T-helper 2 cell treated with Interferon-gamma antibody and Interleukin-4, amounts not matched to agents 5 μg/mL and 100 μg/mL, for 36 hours (primary cell): ENCODE results near the gene NAGA.
A peak's percentile ranks its signal among the peaks of the same experiment; 100 is the strongest.

ENCODE experiments used
- DNase-seq: peaks from one replicate; pipeline ENCODE4 v3.0.0; 2021; ENCODE audit warnings: low spot score
- H3K27ac Mint-ChIP-seq: one replicate; pipeline ENCODE4 v1.8.0; 2021; ENCODE audit warnings: mild to moderate bottlenecking, mixed read lengths
- H3K27me3 Mint-ChIP-seq: one replicate; pipeline ENCODE4 v1.8.0; 2021; ENCODE audit warnings: low read depth, mixed read lengths
- H3K36me3 Mint-ChIP-seq: one replicate; pipeline ENCODE4 v1.8.0; 2021; ENCODE audit warnings: low read depth, mixed read lengths
- H3K4me1 Mint-ChIP-seq: one replicate; pipeline ENCODE4 v1.8.0; 2021; ENCODE audit warnings: low read depth, mixed read lengths
- H3K4me3 Mint-ChIP-seq: one replicate; pipeline ENCODE4 v1.8.0; 2022; ENCODE audit warnings: mild to moderate bottlenecking, moderate library complexity, mixed read lengths
- H3K9me3 Mint-ChIP-seq: one replicate; pipeline ENCODE4 v1.8.0; 2021; ENCODE audit warnings: mixed read lengths

NAGA gene

DNA sequence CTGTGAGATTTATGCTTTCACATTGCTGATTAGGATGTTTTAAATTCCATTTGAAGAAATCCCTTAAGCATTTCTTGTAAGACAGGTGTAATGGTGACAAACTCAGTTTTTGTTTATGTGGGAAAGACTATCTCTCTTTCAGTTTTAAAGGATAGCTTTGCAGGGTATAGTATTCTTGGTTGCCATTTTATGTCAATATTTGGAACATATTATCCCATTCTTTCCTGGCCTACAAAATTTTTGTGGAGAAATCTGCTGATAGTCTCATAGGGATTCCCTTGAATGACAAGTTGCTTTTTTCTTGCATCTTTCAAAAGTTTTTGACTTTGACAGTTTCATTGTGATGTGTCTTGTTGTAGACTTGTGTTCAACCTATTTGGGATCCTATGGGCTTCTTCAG, 28.8 kb downstream of the NAGA start:
- H3K36me3 Mint-ChIP-seq, result peaks cover 26% of the 10 kb centered on the region
- no peak overlapping the region for H3K27ac Mint-ChIP-seq
- H3K4me1 Mint-ChIP-seq, result peaks cover 3% of the 10 kb centered on the region
- H3K9me3 Mint-ChIP-seq, result peaks cover 33% of the 10 kb centered on the region
- DNase-seq, result no peak
- H3K4me3 Mint-ChIP-seq, result no peak overlapping the region
- H3K27me3 Mint-ChIP-seq, result peaks cover 5% of the 10 kb centered on the region

DNA sequence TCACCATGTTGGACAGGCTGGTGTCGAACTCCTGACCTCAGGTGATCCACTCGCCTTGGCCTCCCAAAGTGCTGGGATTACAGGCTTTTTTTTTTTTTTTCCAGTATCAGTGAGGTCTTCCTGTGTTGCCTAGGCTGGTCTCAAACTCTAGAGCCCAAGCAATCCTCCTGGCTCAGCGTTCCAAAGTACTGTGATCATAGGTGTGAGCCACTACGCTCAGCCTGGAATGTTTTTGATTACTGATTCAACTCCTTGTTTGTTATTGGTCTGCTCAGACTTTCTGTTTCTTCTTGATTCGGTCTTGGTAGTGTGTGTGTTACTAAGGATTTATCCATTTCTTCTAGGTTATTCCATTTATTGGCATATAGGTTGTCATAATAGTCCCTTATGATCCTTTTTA, 31.3 kb downstream of the NAGA start:
- H3K27me3 Mint-ChIP-seq, result peaks cover 5% of the 10 kb centered on the region
- H3K36me3 Mint-ChIP-seq, result peaks cover 31% of the 10 kb centered on the region
- H3K4me1 Mint-ChIP-seq, result peaks cover 6% of the 10 kb centered on the region
- H3K4me3 Mint-ChIP-seq, result no peak overlapping the region
- no peak overlapping the region for H3K27ac Mint-ChIP-seq
- peaks cover 45% of the 10 kb centered on the region for H3K9me3 Mint-ChIP-seq
- no peak for DNase-seq

DNA sequence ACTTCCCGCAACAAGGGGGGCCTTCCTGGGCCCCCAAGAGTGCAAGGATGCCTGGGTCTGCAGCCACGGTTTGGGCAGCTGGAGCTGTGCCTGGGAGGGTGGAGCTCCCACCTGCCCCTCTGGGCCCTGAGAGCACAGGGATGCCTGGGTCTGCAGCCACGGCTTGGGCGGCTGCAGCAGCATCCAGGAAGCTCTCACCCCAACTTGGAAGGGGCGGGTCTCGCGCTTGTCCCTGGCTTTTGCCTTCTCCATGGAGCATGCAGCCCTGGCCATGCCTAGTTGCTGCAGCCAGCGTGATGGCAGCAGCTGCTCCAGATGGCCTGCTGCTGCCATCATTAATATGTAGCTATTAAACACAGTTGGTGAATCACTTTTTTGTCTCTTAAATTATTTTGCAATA, 35.4 kb downstream of the NAGA start:
- peaks cover 5% of the 10 kb centered on the region for H3K27me3 Mint-ChIP-seq
- peaks cover 21% of the 10 kb centered on the region for H3K36me3 Mint-ChIP-seq
- H3K9me3 Mint-ChIP-seq, result peaks cover 29% of the 10 kb centered on the region
- no peak overlapping the region for H3K4me3 Mint-ChIP-seq
- H3K4me1 Mint-ChIP-seq, result peaks cover 24% of the 10 kb centered on the region
- no peak overlapping the region for H3K27ac Mint-ChIP-seq
- no peak for DNase-seq

DNA sequence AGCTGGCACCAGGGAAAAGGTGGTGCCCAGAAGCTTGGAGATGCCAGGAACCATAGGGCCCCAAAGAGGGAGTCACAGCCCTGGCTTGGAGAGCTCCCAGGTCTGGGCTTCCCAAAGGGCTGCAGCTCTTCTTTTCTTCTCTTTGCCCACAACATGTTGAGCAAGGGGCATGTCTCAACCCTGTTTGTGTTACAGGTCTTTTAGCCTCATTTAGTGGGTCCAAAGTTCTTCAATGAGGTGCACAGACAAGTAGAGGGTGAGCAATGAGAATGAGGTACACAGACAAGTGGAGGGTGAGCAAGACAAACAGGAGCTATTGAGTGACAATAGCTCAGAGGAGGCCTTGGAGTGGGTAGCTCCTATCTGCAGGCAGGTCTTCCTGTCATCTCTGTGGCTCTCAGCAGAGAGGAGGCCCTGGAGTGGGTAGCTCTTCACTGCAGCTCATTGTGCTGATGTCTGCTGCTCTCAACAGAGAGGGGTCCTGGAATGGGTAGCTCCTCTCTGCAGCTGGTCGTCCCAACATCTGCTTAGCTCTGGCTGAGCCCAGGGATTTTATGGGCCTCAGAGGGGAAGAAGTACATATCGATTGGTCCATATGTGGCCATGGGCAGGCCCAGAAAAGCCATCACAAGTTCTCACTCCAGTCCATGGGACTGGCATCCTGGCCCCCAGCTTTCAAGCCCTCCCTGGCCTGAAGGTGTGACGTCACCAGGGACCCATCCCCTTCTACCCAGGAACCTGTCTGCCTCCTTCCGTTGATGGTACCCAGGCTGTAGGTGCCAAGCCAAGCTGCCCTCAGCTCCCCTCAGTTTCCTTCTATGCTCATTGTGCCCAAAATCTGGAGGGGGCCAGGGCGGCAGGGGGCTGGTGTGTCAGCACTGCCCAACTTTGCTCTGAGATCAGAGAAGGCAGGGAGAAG, 37.1 kb downstream of the NAGA start:
- DNase-seq, result no peak
- Mint-ChIP-seq H3K27ac (no peak overlapping the region), H3K9me3 (peaks cover 25% of the 10 kb centered on the region), H3K36me3 (peaks cover 22% of the 10 kb centered on the region), H3K4me3 (no peak overlapping the region), H3K4me1 (peaks cover 26% of the 10 kb centered on the region), H3K27me3 (peaks cover 5% of the 10 kb centered on the region)

DNA sequence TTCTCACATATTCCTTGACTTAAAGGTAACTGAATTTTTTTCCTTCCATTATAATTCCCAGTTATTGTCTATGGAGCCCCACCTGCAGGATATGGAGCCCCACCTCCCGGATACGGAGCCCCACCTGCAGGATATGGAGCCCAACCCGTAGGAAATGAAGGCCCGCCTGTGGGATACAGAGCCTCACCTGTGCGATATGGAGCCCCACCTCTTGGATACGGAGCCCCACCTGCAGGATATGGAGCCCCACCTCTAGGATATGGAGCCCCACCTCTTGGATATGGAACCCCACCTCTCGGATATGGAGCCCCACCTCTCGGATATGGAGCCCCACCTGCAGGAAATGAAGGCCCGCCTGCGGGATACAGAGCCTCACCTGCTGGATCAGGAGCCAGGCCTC, 43.9 kb downstream of the NAGA start:
- no peak for DNase-seq
- Mint-ChIP-seq H3K36me3 (peaks cover 18% of the 10 kb centered on the region), H3K4me1 (peaks cover 28% of the 10 kb centered on the region), H3K4me3 (no peak overlapping the region), H3K9me3 (peaks cover 3% of the 10 kb centered on the region), H3K27ac (no peak overlapping the region), H3K27me3 (no peaks in the 10 kb centered on the region)

DNA sequence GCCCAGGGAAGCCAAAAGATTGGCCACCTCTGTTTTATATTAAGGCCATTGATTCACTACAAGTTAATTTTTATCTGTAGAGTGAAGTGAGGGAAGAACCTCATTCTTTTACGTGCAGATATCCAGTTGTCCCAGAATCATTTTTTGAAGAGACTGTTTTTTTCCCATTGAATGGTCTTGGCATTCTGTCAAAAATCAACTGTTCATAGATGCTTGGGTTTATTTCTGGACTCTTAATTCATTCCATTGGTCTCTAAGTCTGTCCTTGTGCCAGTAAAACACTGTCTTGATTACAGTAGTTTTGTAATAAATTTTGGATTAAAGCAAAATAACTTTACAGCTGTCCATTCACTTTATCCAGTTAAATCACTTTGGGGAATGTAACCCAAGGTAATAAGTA, 45.2 kb downstream of the NAGA start:
- Mint-ChIP-seq H3K9me3 (peaks cover 3% of the 10 kb centered on the region), H3K36me3 (peaks cover 15% of the 10 kb centered on the region), H3K4me3 (no peak overlapping the region), H3K4me1 (peaks cover 19% of the 10 kb centered on the region), H3K27ac (no peak overlapping the region), H3K27me3 (no peaks in the 10 kb centered on the region)
- DNase-seq, result no peak

DNA sequence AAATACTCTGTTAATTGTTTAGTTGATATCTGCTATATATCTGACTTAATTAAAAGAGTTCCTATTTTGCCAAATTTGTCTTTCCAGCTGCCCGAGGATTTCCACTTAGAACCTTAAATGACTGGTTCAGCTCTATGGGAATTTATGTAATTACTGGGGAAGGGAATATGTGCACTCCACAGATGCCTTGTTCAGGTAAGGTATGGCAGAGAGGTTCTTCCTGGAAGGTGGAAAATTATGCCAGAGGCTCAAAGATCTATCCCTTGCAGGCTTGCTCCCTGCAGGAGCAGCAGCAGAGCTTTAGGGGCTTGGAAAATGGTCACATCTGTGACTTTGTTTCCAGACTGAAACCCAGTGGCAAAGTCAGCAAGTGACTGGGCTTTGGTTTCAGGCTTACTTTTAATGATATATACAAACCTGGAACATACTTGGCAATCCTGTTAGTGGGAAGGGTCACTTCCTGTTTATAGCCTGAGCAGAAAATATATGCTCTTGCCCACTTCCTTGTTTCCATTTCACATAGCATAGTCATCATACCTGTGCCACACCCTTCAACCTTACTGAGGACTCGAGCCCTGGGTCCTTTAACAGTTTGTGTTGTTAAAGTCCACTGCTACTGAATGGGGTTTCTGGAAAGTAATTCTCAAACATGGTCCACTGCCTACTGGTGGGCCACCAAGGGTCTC, 48.3 kb downstream of the NAGA start:
- H3K27me3 Mint-ChIP-seq, result peaks cover 8% of the 10 kb centered on the region
- DNase-seq, result no peak
- H3K36me3 Mint-ChIP-seq, result peaks cover 11% of the 10 kb centered on the region
- H3K9me3 Mint-ChIP-seq, result peaks cover 3% of the 10 kb centered on the region
- peak overlapping the region; percentile 34 for H3K4me3 Mint-ChIP-seq
- H3K4me1 Mint-ChIP-seq, result peaks cover 16% of the 10 kb centered on the region
- H3K27ac Mint-ChIP-seq, result peak overlapping the region; percentile 84

DNA sequence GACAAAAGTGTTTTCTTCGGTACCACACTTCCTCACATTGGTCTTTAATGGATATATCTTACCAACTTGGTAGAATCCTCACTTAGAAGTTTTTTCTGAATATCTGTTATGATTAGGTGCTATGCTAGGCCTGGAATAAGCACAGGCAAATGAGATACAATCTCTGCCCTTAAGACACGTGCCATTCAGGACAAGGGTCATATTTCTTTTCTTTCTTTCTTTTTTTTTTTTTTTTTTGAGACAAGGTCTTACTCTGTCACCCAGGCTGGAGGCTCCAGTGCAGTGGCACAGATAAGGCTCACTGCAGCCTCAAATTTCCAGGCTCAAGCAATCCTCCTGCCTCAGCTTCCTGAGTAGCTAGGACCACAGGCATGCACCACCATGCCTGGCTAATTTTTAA, 49.0 kb downstream of the NAGA start:
- Mint-ChIP-seq H3K36me3 (peaks cover 8% of the 10 kb centered on the region), H3K4me3 (no peak overlapping the region), H3K27me3 (peaks cover 13% of the 10 kb centered on the region), H3K9me3 (peaks cover 3% of the 10 kb centered on the region), H3K4me1 (peaks cover 16% of the 10 kb centered on the region), H3K27ac (no peak overlapping the region)
- no peak for DNase-seq

DNA sequence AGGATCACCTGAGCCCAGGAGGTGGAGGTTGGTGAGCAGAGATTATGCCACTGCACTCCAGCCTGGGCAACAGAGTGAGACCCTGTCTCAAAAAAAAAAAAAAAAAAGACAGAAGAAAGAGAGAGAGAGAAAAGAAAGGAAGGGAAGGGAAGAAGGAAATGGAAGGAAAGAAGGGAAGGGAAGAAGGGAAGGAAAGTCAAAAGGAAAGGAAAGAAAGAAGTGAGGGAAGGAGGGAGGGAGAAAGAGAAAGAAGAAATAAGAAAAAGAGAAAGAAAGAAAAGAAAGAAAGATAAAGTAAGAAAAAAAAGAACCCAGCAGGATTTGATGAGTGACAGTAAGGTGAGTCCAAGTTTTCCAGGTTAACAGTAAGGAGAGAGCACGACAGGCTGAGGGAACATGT, 52.4 kb downstream of the NAGA start:
- H3K9me3 Mint-ChIP-seq, result no peaks in the 10 kb centered on the region
- peaks cover 13% of the 10 kb centered on the region for H3K4me1 Mint-ChIP-seq
- H3K4me3 Mint-ChIP-seq, result no peak overlapping the region
- H3K27me3 Mint-ChIP-seq, result peaks cover 13% of the 10 kb centered on the region
- DNase-seq, result no peak
- peaks cover 7% of the 10 kb centered on the region for H3K36me3 Mint-ChIP-seq
- no peak overlapping the region for H3K27ac Mint-ChIP-seq

DNA sequence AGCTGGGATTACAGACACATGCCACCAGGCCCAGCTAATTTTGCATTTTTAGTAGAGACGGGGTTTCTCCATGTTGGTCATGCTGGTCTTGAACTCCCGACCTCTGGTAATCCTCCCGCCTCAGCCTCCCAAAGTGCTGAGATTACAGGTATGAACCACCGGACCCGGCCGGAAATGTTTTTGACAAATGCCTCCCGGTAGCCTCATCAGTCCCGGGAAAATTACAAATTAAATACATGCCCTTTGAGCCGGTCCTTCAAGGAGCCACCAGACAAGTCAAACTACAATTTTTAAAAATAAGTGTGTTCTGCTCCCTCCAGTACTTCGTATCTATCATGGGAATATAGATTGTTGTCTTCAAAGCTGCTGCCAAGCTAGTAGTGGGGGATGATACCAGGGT, 54.5 kb downstream of the NAGA start:
- no peak for DNase-seq
- H3K4me1 Mint-ChIP-seq, result peaks cover 2% of the 10 kb centered on the region
- H3K36me3 Mint-ChIP-seq, result peaks cover 5% of the 10 kb centered on the region
- H3K27ac Mint-ChIP-seq, result no peak overlapping the region
- peaks cover 15% of the 10 kb centered on the region for H3K27me3 Mint-ChIP-seq
- peaks cover 6% of the 10 kb centered on the region for H3K9me3 Mint-ChIP-seq
- H3K4me3 Mint-ChIP-seq, result no peak overlapping the region

DNA sequence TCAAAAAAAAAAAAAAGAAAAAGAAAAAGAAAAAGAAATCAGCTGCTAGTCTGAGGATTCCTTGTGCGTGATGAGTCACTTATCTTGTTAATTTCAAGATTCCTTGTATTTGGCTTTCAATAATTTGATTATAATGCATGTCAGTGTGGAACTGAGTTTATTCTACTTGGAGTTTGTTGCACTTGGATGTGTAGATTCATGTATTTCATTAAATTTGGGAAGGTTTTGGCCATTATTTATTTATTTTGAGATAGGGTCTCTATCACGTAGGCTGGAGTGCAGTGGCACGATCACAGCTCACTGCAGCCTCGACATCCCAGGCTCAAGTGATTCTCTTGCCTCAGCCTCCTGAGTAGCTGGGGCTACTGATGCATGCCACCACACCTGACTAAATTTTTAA, 57.2 kb downstream of the NAGA start:
- no peak overlapping the region for H3K27ac Mint-ChIP-seq
- H3K27me3 Mint-ChIP-seq, result peaks cover 9% of the 10 kb centered on the region
- H3K9me3 Mint-ChIP-seq, result peaks cover 24% of the 10 kb centered on the region
- DNase-seq, result no peak
- H3K36me3 Mint-ChIP-seq, result peaks cover 11% of the 10 kb centered on the region
- peaks cover 2% of the 10 kb centered on the region for H3K4me1 Mint-ChIP-seq
- no peak overlapping the region for H3K4me3 Mint-ChIP-seq

DNA sequence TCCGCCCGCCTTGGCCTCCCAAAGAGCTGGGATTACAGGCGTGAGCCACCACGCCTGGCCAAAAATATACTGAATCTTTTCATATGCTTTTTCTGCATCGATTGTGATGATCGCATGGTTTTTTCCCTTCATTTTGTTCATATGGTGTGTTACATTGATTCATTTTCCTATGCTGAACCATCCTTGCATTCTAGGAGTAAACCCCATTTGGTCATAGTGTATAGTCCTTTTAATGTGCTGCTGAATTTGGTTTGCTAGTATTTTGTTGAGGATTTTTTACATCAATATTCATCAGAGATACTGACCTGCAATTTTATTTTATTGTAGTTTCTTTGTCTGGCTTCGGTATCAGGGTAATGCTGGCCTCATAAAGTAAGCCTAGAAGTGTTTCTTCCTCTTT, 59.8 kb downstream of the NAGA start:
- Mint-ChIP-seq H3K27me3 (peaks cover 2% of the 10 kb centered on the region), H3K27ac (no peak overlapping the region), H3K4me3 (no peak overlapping the region), H3K36me3 (peaks cover 11% of the 10 kb centered on the region), H3K4me1 (peaks cover 2% of the 10 kb centered on the region), H3K9me3 (peaks cover 33% of the 10 kb centered on the region)
- no peak for DNase-seq
